A172 (cell line): Measurements from ENCODE around the gene CACNA1C. TPM values are rescaled to one million over a fixed set of nuclear protein-coding genes. Genes with fewer than 3 reads are reported as not detected.
"Not testable (repeated sequence)": the region's sequence is repeated elsewhere in the genome, so short reads cannot be mapped to it uniquely, and the experiment has no call there.

Source experiments
- DNase-seq: peaks from one replicate; pipeline ENCODE4 v3.0.0-alpha.2; 2015; ENCODE audit warnings: low spot score
- total RNA-seq: library from RNA; depleted of rRNA; stranded (reverse); fragments of >200 nt; shearing (Covaris generic); gene quantifications from 2 replicates; pipeline ENCODE4 v1.2.3, GENCODE V29; 2014

The CACNA1C gene
- total RNA-seq, 1 experiment from 2014 or later: 0.05 TPM

DNA sequence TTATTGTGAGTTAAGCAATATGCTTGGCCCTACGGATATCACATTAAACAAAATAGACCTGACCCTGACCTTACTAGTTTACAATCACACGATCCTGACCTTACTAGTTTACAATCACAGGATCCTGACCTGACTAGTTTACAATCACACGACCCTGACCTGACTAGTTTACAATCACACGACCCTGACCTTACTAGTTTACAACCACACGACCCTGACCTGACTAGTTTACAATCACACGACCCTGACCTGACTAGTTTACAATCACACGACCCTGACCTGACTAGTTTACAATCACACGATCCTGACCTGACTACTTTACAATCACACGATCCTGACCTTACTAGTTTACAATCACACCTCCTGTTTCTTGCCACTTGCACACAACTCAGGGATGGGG lies 202.9 kb downstream of the CACNA1C start:
- not testable (repeated sequence) for DNase-seq

DNA sequence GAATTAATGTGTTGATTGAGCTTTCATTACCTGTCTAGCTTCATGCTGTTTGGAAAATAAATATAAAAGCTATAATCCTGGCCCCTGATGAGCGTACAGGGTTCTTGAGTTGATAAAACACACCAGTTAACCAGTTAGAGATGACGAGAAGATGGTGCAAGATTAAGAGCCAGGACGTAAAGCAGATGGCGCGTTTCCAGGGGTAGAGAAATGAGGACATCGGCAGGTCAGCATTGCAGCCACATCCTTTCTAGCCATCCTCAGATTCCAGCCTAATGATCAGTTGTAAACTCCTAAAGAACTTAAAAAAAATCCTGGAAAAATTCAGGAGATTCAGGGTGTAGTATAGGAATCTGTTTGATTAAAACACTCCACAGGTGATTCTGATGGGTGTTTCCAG lies 203.7 kb downstream of the CACNA1C start:
- peak; percentile 60 for DNase-seq

GRCh38 chr12:2256915-2257314 lies 204.1 kb downstream of the CACNA1C start:
- DNase-seq: peak; percentile 53

DNA sequence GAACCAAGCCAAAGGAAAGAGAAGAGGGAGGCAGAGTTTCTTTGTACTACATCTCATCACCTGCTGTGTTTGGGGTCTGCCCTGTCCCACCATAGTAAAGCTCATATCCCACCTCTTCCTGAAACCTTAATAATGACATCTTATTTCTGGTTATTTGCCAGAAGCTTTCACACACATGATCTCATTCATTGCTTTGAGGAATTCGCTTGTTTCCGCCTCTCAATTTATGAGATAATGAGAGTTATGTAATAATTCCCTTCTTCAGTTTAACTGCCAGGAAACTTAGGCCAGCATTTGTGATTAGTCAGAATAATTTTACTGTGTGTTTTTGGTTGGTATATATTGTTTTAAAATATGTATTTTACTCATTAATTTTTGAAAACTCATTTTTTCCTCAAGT lies 205.2 kb downstream of the CACNA1C start:
- no peak for DNase-seq

DNA sequence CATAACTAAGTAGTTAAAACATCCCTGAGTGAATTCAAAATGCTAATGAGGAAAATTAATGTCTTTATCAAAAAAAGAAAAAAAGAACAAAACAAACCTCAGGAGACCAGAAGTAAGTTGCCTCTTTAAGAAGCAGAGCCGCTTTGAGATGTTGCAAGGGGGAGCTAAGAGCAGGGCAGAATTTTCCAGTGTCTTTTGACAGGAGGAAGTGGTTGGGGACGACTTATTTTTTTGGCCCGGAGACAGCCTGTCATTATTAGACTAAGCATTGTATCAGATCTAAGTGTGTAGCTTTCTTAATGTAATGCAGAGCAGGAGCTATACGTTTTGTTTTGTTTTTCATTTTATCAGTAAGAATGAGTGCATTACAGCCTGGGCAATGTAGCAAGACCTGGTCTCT lies 206.6 kb downstream of the CACNA1C start:
- no peak for DNase-seq

GRCh38 chr12:2260441-2260840 lies 207.7 kb downstream of the CACNA1C start:
- no peak for DNase-seq

GRCh38 chr12:2261708-2262107 lies 208.9 kb downstream of the CACNA1C start:
- DNase-seq: no peak

DNA sequence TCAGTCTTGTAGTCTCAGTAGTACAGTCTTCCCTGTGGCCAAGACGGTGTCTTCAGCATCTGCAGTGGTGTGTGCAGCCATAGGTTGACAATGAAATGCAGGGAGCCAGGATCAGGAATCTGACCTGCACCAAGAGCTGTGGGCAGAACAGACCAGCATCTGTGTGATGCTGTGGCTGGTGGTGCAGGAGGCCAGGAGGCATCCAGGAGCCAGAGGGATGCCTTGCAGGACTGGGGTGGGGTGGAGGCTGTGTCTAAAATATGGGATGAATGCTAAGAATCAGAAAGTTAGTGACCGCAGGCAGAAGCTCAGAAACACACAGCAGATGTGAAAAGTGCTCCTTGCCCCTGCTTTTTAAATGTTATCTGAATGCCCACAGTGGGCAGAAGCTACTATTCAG lies 209.7 kb downstream of the CACNA1C start:
- DNase-seq: no peak

- DNase-seq: no peak
These were observed 211.1 kb downstream of the CACNA1C start for GRCh38 chr12:2263901-2264300.

GRCh38 chr12:2264651-2265232 lies 212.0 kb downstream of the CACNA1C start:
- peak; percentile 77 for DNase-seq

DNA sequence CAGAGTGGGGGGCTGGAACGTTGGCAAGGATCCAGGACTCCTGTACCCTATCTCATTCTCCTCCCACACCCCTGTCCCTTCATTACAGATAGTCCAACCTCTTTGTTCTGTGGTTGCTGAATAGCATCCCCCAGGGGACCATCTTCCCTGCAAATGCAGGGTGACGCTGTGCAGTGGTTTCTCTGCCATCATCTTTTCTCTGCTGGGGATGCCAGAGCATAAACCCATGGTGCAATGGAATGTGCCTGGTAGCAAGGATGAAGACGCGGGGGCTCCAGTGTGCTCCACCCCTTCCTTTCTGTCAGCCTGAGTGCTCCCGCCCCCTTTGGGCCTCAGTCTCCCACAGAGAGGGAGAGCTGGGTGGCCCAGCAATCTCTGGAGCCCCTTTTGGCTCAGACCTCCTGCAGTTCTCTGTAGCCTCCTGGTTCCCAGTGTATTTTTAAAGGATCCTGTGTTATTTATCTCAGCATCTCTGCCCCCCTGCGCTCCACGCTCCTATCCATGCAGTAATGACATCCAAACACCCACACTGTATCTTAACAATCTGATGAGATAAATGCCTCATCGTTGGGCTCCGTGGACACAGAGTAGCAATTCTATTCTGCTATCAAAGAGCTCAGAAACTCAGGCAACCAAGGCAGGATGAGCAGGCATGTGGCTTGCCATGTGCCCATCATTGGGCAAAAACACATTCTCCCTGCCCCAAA lies 212.8 kb downstream of the CACNA1C start:
- peak; percentile 26 for DNase-seq

GRCh38 chr12:2266666-2267620 lies 214.2 kb downstream of the CACNA1C start:
- DNase-seq: peak; percentile 35

GRCh38 chr12:2267703-2268470 lies 215.1 kb downstream of the CACNA1C start:
- peak; percentile 64 for DNase-seq

DNA sequence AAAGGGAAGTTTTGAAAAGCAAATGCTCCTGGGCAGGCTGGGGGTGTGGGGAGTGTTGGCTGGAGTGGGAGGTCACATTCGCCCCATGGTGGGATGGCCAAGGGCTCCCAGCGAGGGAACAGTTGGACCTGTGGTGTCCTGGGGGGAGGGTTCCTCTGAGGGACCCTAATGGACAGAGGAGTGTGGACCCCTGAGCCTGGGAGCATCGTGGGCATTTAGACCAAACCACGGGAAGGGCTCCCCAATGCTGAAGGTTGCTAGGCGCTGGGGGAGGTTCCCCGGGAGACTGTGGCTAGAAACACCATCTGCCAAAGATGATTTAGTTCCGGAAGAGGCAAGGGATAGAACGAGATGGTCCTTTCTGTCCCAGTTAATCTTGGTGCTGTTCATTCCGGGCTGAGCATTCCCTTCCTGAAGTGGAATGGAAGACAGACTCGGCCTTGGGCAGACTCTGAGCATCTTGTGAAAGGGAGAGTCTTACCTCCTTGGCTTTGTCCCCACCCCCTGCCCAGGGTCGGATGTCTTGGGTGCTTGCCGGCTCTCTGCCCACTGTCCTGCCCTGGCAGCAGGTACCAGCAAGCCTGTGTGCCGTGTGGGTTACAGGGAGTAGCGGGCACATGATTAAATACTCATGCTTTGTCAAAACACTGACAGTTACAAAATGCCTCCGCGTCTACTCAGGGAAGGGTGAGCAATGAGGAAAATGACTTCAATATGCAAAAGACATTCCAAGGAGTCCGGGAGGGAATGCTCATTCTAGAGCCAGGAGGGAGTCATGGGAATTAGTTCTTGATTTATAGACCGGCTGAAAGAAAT lies 215.9 kb downstream of the CACNA1C start:
- DNase-seq: peak; percentile 82

- no peak for DNase-seq
These were observed 218.1 kb downstream of the CACNA1C start for GRCh38 chr12:2270846-2271245.

GRCh38 chr12:2271961-2272360 lies 219.2 kb downstream of the CACNA1C start:
- DNase-seq: no peak

- DNase-seq: no peak
These were observed 220.5 kb downstream of the CACNA1C start for GRCh38 chr12:2273288-2273687.

DNA sequence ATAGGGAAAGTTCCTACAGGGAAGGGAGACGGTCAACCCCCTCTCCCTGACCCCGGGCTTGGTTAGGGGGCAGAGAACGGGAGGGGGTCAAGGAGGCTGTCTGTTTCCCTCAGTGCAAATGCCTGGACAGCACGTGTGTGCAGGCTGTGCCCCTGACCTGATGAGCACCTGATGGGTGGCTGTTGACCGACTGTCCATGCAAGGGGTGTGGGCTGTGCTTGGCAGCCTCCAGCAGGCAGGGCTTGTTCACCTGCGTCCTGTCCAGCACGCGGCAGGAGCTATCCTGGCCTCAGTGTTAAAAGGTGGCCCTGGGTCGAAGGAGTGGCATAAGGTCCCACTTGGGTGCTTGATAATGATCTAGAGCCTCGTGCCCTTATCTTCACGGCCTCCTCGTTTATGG lies 221.0 kb downstream of the CACNA1C start:
- DNase-seq: no peak

DNA sequence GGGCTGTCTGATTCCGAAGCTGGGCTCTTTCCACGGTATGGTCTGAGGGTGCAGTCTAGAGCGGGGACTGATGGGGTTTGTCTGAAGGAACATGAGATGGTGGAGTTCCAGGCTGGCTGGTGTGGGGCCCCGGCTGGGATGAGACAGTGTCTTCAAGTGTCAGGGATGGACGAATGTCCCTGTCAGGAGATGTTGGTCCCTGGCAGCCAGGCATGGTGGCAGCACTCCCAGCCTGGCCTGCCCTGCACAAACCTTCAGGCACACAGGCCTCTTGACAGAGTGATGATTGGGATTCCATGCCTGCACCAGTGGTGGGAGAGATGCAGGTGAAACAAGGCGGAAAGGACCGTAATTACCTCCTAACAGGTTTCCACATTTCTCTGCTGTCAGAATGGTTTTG lies 221.9 kb downstream of the CACNA1C start:
- no peak for DNase-seq

GRCh38 chr12:2276288-2277033 lies 223.7 kb downstream of the CACNA1C start:
- DNase-seq: no peak
